GM19463 (cell line): Measurements from ENCODE around the gene PRTFDC1.
"Not testable (repeated sequence)": the region's sequence is repeated elsewhere in the genome, so short reads cannot be mapped to it uniquely, and the experiment has no call there.

Experiments
- ATAC-seq: cut with Tn5 transposase; IDR thresholded peaks from one replicate; pipeline ENCODE4 v1.9.1; 2021; ENCODE audit warnings: mild to moderate bottlenecking, moderate library complexity; ENCODE audit not compliant: unreplicated experiment

Gene PRTFDC1

GRCh38 chr10:24966962-24967481, 14.6 kb upstream of the PRTFDC1 start:
- no peak for ATAC-seq

GRCh38 chr10:24965051-24965450, 12.6 kb upstream of the PRTFDC1 start:
- ATAC-seq, result no peak

GRCh38 chr10:24963521-24964041, 11.2 kb upstream of the PRTFDC1 start:
- no peak for ATAC-seq

- ATAC-seq, result no peak
These were observed 10.6 kb upstream of the PRTFDC1 start for GRCh38 chr10:24962995-24963394.

- no peak for ATAC-seq
These were observed 9.2 kb upstream of the PRTFDC1 start for GRCh38 chr10:24961582-24961981.

GRCh38 chr10:24959382-24959730, 7.0 kb upstream of the PRTFDC1 start:
- no peak for ATAC-seq

GRCh38 chr10:24958721-24959381, 6.4 kb upstream of the PRTFDC1 start:
- no peak for ATAC-seq

GRCh38 chr10:24958091-24958720, 5.8 kb upstream of the PRTFDC1 start:
- no peak for ATAC-seq

- not testable (repeated sequence) for ATAC-seq
These were observed 5.2 kb upstream of the PRTFDC1 start for GRCh38 chr10:24957624-24958051.

- no peak for ATAC-seq
These were observed 1.3 kb upstream of the PRTFDC1 start for GRCh38 chr10:24953675-24954074.

- ATAC-seq, result peak; percentile 76
These were observed 570 bp upstream of the PRTFDC1 start for GRCh38 chr10:24952707-24953645.

GRCh38 chr10:24951201-24952142, 934 bp downstream of the PRTFDC1 start:
- no peak for ATAC-seq

- no peak for ATAC-seq
These were observed 2.0 kb downstream of the PRTFDC1 start for GRCh38 chr10:24950439-24950838.

GRCh38 chr10:24949616-24950015, 2.8 kb downstream of the PRTFDC1 start:
- ATAC-seq, result no peak

GRCh38 chr10:24947304-24948097, 4.9 kb downstream of the PRTFDC1 start:
- ATAC-seq, result peak; percentile 71

- no peak for ATAC-seq
These were observed 7.7 kb downstream of the PRTFDC1 start for GRCh38 chr10:24944512-24945255.

- ATAC-seq, result no peak
These were observed 13.9 kb downstream of the PRTFDC1 start for GRCh38 chr10:24938525-24938924.

- ATAC-seq, result no peak
These were observed 14.3 kb downstream of the PRTFDC1 start for GRCh38 chr10:24938076-24938475.
